Activated B cell treated with CpG ODN at 0.5 μM for 24 hours (primary cell): Measurements from ENCODE around the gene SMIM33. TPM values are rescaled to one million over a fixed set of nuclear protein-coding genes. Genes with fewer than 3 reads are reported as not detected.

ENCODE experiments used
- ATAC-seq: fragments of 200-7000 bp; cut with Tn5 transposase; one replicate; pipeline ENCODE4 v1.10.0; 2021; ENCODE audit warnings: low read depth, mild to moderate bottlenecking, moderate library complexity
- CTCF ChIA-PET: fragments of 350-600 bp; sonication (Branson Sonifier 250); formaldehyde crosslinking; loops from one replicate; lab custom pipeline; 2021; ENCODE audit warnings: antibody characterized with exemption; lab: Charles Lee
- POLR2A ChIA-PET: fragments of 350-600 bp; sonication (Branson Sonifier 250); formaldehyde crosslinking; loops from one replicate; lab custom pipeline; 2021; ENCODE audit warnings: antibody characterized with exemption; lab: Charles Lee
- DNase-seq: peaks from one replicate; pipeline ENCODE4 v3.0.0; 2022
- H3K27ac Mint-ChIP-seq: one replicate; pipeline ENCODE4 v1.8.0; 2020; ENCODE audit warnings: mixed read lengths
- H3K27me3 Mint-ChIP-seq: one replicate; pipeline ENCODE4 v1.8.0; 2021; ENCODE audit warnings: mixed read lengths
- H3K36me3 Mint-ChIP-seq: one replicate; pipeline ENCODE4 v1.8.0; 2021; ENCODE audit warnings: low read depth, mixed read lengths
- H3K4me1 Mint-ChIP-seq: one replicate; pipeline ENCODE4 v1.8.0; 2021; ENCODE audit warnings: mixed read lengths
- H3K4me3 Mint-ChIP-seq: one replicate; pipeline ENCODE4 v1.8.0; 2020; ENCODE audit warnings: mild to moderate bottlenecking, mixed read lengths
- H3K9me3 Mint-ChIP-seq: one replicate; pipeline ENCODE4 v1.8.0; 2020; ENCODE audit warnings: mixed read lengths
- CTCF ChIP-seq: fragments of 200-600 bp; IDR thresholded peaks from one replicate; pipeline ENCODE4 v1.8.0; 2022; ENCODE audit warnings: antibody characterized with exemption, mild to moderate bottlenecking
- intact Hi-C: fragments of 100-400 bp; cut with micrococcal nuclease; formaldehyde crosslinking; loops from one replicate; pipeline ENCODE4 v1.15.1; 2024
- total RNA-seq: library from RNA; stranded (reverse); gene quantifications from 2 replicates; pipeline ENCODE4 v1.2.3, GENCODE V29; 2022

The SMIM33 gene
- total RNA-seq, result not detected in 2 replicates

- intact Hi-C loops, result no loop called here
- POLR2A ChIA-PET, result interaction anchor here (0.6 kb wide), 1 partner anchor 120 kb away, joined by 12 read pairs; no protein-coding TSS in a partner anchor
Measured at GRCh38 chr5:139470821-139471300, at the start of gene SMIM33. SMIM33 (plus strand) TSS chr5:139471004; CDS start chr5:139471122, 118 bp downstream.

GRCh38 chr5:139422307-139422893 lies 48.4 kb upstream of the SMIM33 start:
- Mint-ChIP-seq H3K36me3 (peaks cover 39% of the 10 kb centered on the region), H3K4me1 (peaks cover 5% of the 10 kb centered on the region), H3K27me3 (no peaks in the 10 kb centered on the region), H3K27ac (no peak overlapping the region), H3K4me3 (no peak overlapping the region), H3K9me3 (no peaks in the 10 kb centered on the region)
- DNase-seq (no peak), ATAC-seq (peak; percentile 99)
- ChIA-PET CTCF (interaction anchor here (0.6 to 8.6 kb wide), 25 partner anchors 13 to 547 kb away, joined by 3 to 131 read pairs (median 4); partner anchors contain the start of genes DNAJC18 and PAIP2), POLR2A (interaction anchor here (0.6 to 1.6 kb wide), 4 partner anchors 17 to 142 kb away, joined by 3 to 5 read pairs (median 4); partner anchors contain the start of gene DNAJC18)
- intact Hi-C loops, result loop anchor here (1.0 to 5.0 kb wide), 9 partner anchors 15 to 442 kb away; no protein-coding TSS in a partner anchor
- no peak for TF ChIP-seq CTCF

More at GRCh38 chr5:139470821-139471300, at the start of gene SMIM33:
- peaks cover 15% of the 10 kb centered on the region for H3K27me3 Mint-ChIP-seq
- CTCF ChIA-PET, result no interaction called here
- H3K4me3 Mint-ChIP-seq, result peak within 1 kb of the TSS; percentile 45
- H3K9me3 Mint-ChIP-seq, result no peaks in the 10 kb centered on the region
- H3K4me1 Mint-ChIP-seq, result peaks cover 14% of the 10 kb centered on the region
- ATAC-seq (peak; percentile 54), DNase-seq (no peak)
- no peaks in the 10 kb centered on the region for H3K36me3 Mint-ChIP-seq
- H3K27ac Mint-ChIP-seq, result no peak within 1 kb of the TSS
- no peak for TF ChIP-seq CTCF

GRCh38 chr5:139425497-139425896 lies 45.3 kb upstream of the SMIM33 start:
- no peak overlapping the region for H3K4me3 Mint-ChIP-seq
- no peaks in the 10 kb centered on the region for H3K9me3 Mint-ChIP-seq
- intact Hi-C loops, result no loop called here
- H3K4me1 Mint-ChIP-seq, result peaks cover 5% of the 10 kb centered on the region
- TF ChIP-seq CTCF, result no peak
- CTCF ChIA-PET, result interaction anchor here (8.6 kb wide), 1 partner anchor 90 kb away, joined by 131 read pairs; no protein-coding TSS in a partner anchor
- no peak for DNase-seq
- no peak for ATAC-seq
- H3K36me3 Mint-ChIP-seq, result peaks cover 36% of the 10 kb centered on the region
- no peaks in the 10 kb centered on the region for H3K27me3 Mint-ChIP-seq
- POLR2A ChIA-PET, result interaction anchor here (1.0 kb wide), 1 partner anchor 128 kb away, joined by 3 read pairs; no protein-coding TSS in a partner anchor
- H3K27ac Mint-ChIP-seq, result no peak overlapping the region

- intact Hi-C loops, result no loop called here
- no peak for DNase-seq
- CTCF ChIA-PET, result interaction anchor here (8.6 kb wide), 1 partner anchor 89 kb away, joined by 131 read pairs; no protein-coding TSS in a partner anchor
- POLR2A ChIA-PET, result interaction anchor here (1.0 kb wide), 1 partner anchor 129 kb away, joined by 3 read pairs; no protein-coding TSS in a partner anchor
- H3K4me1 Mint-ChIP-seq, result peaks cover 5% of the 10 kb centered on the region
- peaks cover 36% of the 10 kb centered on the region for H3K36me3 Mint-ChIP-seq
- H3K9me3 Mint-ChIP-seq, result no peaks in the 10 kb centered on the region
- ATAC-seq, result no peak
- TF ChIP-seq CTCF, result no peak
- no peak overlapping the region for H3K4me3 Mint-ChIP-seq
- no peak overlapping the region for H3K27ac Mint-ChIP-seq
- no peaks in the 10 kb centered on the region for H3K27me3 Mint-ChIP-seq
Measured at GRCh38 chr5:139426203-139426885, 44.5 kb upstream of the SMIM33 start.
